ENCODE results near the gene TUSC2. TPM values are rescaled to one million over a fixed set of nuclear protein-coding genes. Genes with fewer than 3 reads are reported as not detected.

The TUSC2 gene
- total RNA-seq, 6 experiments from 2014 or later: 9.7 to 36.9 (median 12.5) TPM

- WGBS (ENCODE audit: insufficient coverage, low coverage, low lambda C conversion rate, missing lambda C conversion rate): no CpG with 5 or more reads among the region's 4 CpGs
- Histone ChIP-seq H3K27ac (no peak overlapping the region), H3K4me1 (peaks cover 0 to 20% (median 5%) of the 10 kb centered on the region in 4 donors), H3K9me3 (no peaks in the 10 kb centered on the region), H3K27me3 (no peaks in the 10 kb centered on the region), H3K36me3 (peaks cover 0 to 12% (median 4%) of the 10 kb centered on the region in 4 donors), H3K4me3 (no peak overlapping the region)
- ATAC-seq: no peak
- intact Hi-C loops (cut with DNase I): no loop called here
- TF ChIP-seq CTCF (IDR thresholded peaks at IDR 0.05) (no peak), POLR2A (IDR thresholded peaks at IDR 0.05) (no peak)
- no peak for DNase-seq
Observed at GRCh38 chr3:50294089-50294488, 33.9 kb downstream of the TUSC2 start.

- H3K27ac ChIP-seq: peak overlapping the region in 2 of 3 donors; percentile 90 to 94
- H3K36me3 ChIP-seq: peaks cover 0 to 20% (median 8%) of the 10 kb centered on the region in 4 donors
- no peaks in the 10 kb centered on the region for H3K9me3 ChIP-seq
- intact Hi-C loops (cut with DNase I): no loop called here
- DNase-seq (no peak), ATAC-seq (no peak)
- TF ChIP-seq CTCF (IDR thresholded peaks at IDR 0.05) (no peak), POLR2A (IDR thresholded peaks at IDR 0.05) (no peak)
- WGBS (ENCODE audit: insufficient coverage, low coverage, low lambda C conversion rate, missing lambda C conversion rate): 42% methylated on average over 2 of the region's 12 CpGs
- peaks cover 0 to 13% (median 4%) of the 10 kb centered on the region in 4 donors for H3K4me1 ChIP-seq
- peak overlapping the region in 2 of 3 donors; percentile 91 for H3K4me3 ChIP-seq
- no peaks in the 10 kb centered on the region for H3K27me3 ChIP-seq
Observed at GRCh38 chr3:50293079-50293801, 34.8 kb downstream of the TUSC2 start.

GRCh38 chr3:50292159-50293078, 35.6 kb downstream of the TUSC2 start, which contains the start of gene IFRD2:
Gene IFRD2 (minus strand): TSS chr3:50292429. CDS start chr3:50292274, 155 bp downstream.
- DNase-seq (peak; percentile 98 to 99 (median 99)), ATAC-seq (peak; percentile 85 to 92 (median 92))
- H3K27me3 ChIP-seq: no peaks in the 10 kb centered on the region
- under 1% methylated on average over 21 of the region's 67 CpGs for WGBS (ENCODE audit: insufficient coverage, low coverage, low lambda C conversion rate, missing lambda C conversion rate)
- TF ChIP-seq POLR2A (IDR thresholded peaks at IDR 0.05) (peak; percentile 72), CTCF (IDR thresholded peaks at IDR 0.05) (no peak)
- intact Hi-C loops (cut with DNase I): no loop called here
- peak within 1 kb of the TSS; percentile 63 to 91 (median 91) for H3K4me3 ChIP-seq
- H3K36me3 ChIP-seq: peaks cover 0 to 28% (median 11%) of the 10 kb centered on the region in 4 donors
- peak within 1 kb of the TSS; percentile 69 to 94 (median 90) for H3K27ac ChIP-seq
- H3K4me1 ChIP-seq: peaks cover 0 to 13% (median 4%) of the 10 kb centered on the region in 4 donors
- no peaks in the 10 kb centered on the region for H3K9me3 ChIP-seq

- Histone ChIP-seq H3K27ac (peak overlapping the region in 1 of 3 donors; percentile 94), H3K36me3 (peaks cover 0 to 29% (median 13%) of the 10 kb centered on the region in 4 donors), H3K4me3 (no peak overlapping the region), H3K9me3 (no peaks in the 10 kb centered on the region), H3K27me3 (no peaks in the 10 kb centered on the region), H3K4me1 (peaks cover 0 to 13% (median 4%) of the 10 kb centered on the region in 4 donors)
- TF ChIP-seq CTCF (IDR thresholded peaks at IDR 0.05) (no peak), POLR2A (IDR thresholded peaks at IDR 0.05) (no peak)
- 80% methylated on average over 1 of the region's 16 CpGs for WGBS (ENCODE audit: insufficient coverage, low coverage, low lambda C conversion rate, missing lambda C conversion rate)
- intact Hi-C loops (cut with DNase I): no loop called here
- ATAC-seq: no peak
- DNase-seq: peak in 1 of 3 donors; percentile 63
Observed at GRCh38 chr3:50290161-50290641, 37.8 kb downstream of the TUSC2 start.
